ENCODE measurements around the gene MMP2.
A peak's percentile ranks its signal among the peaks of the same experiment; 100 is the strongest.

MMP2 gene

DNA sequence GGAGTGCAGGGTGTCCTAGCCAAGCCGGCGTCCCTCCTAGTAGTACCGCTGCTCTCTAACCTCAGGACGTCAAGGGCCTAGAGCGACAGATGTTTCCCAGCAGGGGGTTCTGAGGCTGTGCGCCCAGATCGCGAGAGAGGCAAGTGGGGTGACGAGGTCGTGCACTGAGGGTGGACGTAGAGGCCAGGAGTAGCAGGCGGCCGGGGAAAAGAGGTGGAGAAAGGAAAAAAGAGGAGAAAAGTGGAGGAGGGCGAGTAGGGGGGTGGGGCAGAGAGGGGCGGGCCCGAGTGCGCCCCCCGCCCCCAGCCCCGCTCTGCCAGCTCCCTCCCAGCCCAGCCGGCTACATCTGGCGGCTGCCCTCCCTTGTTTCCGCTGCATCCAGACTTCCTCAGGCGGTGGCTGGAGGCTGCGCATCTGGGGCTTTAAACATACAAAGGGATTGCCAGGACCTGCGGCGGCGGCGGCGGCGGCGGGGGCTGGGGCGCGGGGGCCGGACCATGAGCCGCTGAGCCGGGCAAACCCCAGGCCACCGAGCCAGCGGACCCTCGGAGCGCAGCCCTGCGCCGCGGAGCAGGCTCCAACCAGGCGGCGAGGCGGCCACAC is at the start of gene MMP2:
MMP2 (plus strand) TSS at position 372 of the 603 bp plus-strand sequence. CDS start 282 bp downstream, outside the sequence.
- Mint-ChIP-seq H3K9me3 (no peaks in the 10 kb centered on the region), H3K4me3 (no peak within 1 kb of the TSS), H3K4me1 (no peaks in the 10 kb centered on the region), H3K27ac (no peak within 1 kb of the TSS), H3K36me3 (no peaks in the 10 kb centered on the region)
- no peak for DNase-seq (ENCODE audit: low spot score in 2 of 2)
- ATAC-seq = no peak

DNA sequence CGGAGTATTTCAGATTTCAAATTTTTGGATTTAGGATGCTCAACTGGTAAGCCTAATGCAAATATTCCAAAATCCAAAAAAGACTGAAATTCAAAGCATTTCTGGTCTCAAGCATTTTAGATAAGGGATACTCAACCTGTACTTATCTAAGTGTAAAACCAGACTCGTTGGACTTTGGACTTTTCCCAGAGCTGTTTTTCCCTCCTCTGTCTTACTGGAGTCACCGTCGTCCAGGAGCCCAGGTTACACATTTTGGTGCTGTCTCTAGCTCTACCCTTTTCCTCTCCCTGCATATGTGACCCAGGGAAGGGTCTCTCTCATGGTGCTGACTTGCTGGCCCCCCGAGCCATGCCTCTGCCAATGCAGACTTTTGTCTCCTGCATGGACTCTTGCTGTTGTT is 46.0 kb upstream of the MMP2 start:
- DNase-seq (ENCODE audit: low spot score in 2 of 2) = no peak
- no peak for ATAC-seq
- Mint-ChIP-seq H3K27ac (no peak overlapping the region), H3K36me3 (no peaks in the 10 kb centered on the region), H3K9me3 (no peaks in the 10 kb centered on the region), H3K4me3 (no peak overlapping the region), H3K4me1 (no peaks in the 10 kb centered on the region)

DNA sequence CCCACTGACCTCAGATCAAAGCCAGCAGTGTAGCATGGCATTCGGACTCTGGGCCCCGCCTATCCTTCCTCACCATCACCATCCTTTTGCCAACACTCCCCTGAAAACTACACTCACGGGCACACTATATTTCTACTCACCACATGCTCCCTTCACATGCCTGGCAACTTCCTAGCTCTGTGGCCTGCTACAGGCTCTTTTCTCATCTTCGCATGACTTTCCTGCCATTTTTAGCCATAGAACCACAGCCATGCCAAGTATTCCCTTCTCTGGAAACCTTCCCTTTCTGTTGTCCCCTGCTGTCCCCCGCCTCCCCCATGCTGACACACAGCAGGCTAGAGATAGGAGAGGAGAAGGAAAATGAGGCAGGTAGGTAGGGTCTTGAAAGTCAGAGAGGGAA is 45.5 kb upstream of the MMP2 start:
- ATAC-seq = no peak
- H3K27ac Mint-ChIP-seq = no peak overlapping the region
- H3K9me3 Mint-ChIP-seq = no peaks in the 10 kb centered on the region
- no peaks in the 10 kb centered on the region for H3K4me1 Mint-ChIP-seq
- DNase-seq (ENCODE audit: low spot score in 2 of 2) = no peak
- H3K4me3 Mint-ChIP-seq = no peak overlapping the region
- H3K36me3 Mint-ChIP-seq = no peaks in the 10 kb centered on the region

DNA sequence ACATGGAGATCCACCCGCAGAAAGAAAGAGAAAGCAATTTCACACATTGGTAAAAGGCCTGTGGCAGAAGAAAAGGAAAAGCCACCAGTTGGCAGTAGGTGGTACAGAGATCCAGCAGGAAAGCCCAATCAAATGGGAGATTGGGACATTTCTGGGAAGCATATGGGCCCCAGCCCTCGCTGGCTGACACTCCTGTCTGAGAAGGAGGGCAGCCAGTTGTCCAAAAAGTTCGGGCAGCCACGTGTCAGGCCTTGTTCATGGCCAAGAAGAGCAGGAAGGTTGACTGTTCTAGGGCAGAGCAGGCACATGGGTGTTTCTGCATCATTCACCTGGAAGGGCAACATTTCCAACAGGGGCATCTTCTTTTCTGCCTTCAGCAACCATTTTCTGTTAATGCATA is 45.0 kb upstream of the MMP2 start:
- no peaks in the 10 kb centered on the region for H3K36me3 Mint-ChIP-seq
- no peak overlapping the region for H3K27ac Mint-ChIP-seq
- ATAC-seq = no peak
- H3K9me3 Mint-ChIP-seq = no peaks in the 10 kb centered on the region
- H3K4me1 Mint-ChIP-seq = no peaks in the 10 kb centered on the region
- H3K4me3 Mint-ChIP-seq = no peak overlapping the region
- DNase-seq (ENCODE audit: low spot score in 2 of 2) = no peak

DNA sequence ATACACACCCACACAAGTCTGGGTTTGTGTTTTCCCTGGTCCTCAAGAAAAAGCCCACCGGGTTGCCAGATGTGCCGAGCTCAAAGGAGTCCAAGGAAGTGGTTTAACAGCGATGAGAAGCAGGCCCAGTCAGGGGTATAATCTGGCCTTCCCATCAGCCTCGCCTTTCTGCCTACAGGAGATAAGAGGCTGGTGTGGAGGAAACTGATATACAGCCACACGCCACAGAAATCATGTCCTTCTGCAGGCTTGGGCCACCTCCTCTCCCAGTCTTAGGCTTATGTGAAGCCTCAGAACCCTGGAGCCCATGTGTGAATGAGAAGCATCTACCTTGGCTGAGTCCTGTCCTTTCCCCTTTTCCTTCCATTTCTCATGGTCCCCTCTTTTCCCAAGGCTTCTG is 43.6 kb upstream of the MMP2 start:
- Mint-ChIP-seq H3K9me3 (no peaks in the 10 kb centered on the region), H3K4me1 (no peaks in the 10 kb centered on the region), H3K4me3 (no peak overlapping the region), H3K36me3 (no peaks in the 10 kb centered on the region), H3K27ac (no peak overlapping the region)
- DNase-seq (ENCODE audit: low spot score in 2 of 2) (no peak), ATAC-seq (no peak)

DNA sequence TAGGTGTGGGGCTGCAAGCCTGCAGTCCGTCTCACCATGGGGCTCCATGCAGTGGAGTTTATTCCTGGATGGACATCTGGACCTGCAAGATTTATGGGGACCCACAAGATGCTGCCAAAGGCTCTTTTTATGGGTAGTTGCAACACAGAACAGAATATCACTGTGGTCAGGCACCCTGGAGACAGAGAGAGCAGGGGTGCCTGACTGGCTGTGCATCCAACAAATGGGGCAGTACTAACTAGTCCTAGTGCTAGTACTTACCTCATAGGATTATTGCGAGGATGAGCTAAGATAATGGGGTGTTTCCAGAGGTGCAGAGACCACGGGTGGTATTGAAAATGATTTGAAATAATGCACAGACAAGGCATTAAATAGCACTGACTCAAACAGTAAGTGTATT is 42.4 kb upstream of the MMP2 start:
- Mint-ChIP-seq H3K4me1 (no peaks in the 10 kb centered on the region), H3K4me3 (no peak overlapping the region), H3K27ac (no peak overlapping the region), H3K36me3 (no peaks in the 10 kb centered on the region), H3K9me3 (no peaks in the 10 kb centered on the region)
- DNase-seq (ENCODE audit: low spot score in 2 of 2) (no peak), ATAC-seq (no peak)

DNA sequence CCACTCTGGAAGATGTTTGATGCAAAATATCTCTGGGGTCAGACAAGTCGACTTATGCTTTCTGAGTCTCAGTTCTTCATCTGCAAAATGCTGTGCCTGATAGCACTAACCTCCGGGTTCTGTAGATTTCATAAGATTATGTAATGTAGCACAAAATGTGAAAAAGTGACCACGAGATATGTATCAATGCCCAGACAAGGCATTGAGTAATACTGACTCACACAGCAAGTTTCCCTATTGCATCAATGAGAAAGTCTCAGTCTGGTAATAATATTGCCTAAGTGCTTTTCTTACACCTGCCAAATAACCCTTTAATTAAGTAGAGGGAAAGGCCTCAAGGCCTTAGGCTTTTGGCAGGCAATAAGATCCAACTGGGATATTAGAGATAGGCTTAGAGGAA is 41.4 kb upstream of the MMP2 start:
- Mint-ChIP-seq H3K27ac (no peak overlapping the region), H3K36me3 (no peaks in the 10 kb centered on the region), H3K4me3 (no peak overlapping the region), H3K4me1 (no peaks in the 10 kb centered on the region), H3K9me3 (no peaks in the 10 kb centered on the region)
- DNase-seq (ENCODE audit: low spot score in 2 of 2) (no peak), ATAC-seq (peak; percentile 48)

DNA sequence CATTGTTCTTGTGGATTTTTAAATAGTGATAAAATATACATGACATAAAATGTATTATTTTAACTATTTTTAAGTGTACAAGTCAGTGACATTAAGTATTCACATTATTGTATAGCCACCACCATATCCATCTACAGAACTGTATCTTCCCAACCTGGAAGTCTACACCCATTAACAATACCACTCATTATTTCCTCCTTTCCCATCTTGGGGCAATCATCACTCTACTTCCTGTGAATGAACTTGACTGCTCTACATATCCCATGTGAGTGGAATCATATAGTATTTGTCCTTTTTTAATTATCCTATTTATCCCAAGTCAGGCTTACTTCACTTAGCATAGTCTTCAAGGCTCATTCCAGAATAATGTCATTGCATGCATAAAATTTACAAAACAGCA is 40.7 kb upstream of the MMP2 start:
- no peak overlapping the region for H3K4me3 Mint-ChIP-seq
- no peak overlapping the region for H3K27ac Mint-ChIP-seq
- DNase-seq (ENCODE audit: low spot score in 2 of 2) (no peak), ATAC-seq (no peak)
- no peaks in the 10 kb centered on the region for H3K36me3 Mint-ChIP-seq
- no peaks in the 10 kb centered on the region for H3K4me1 Mint-ChIP-seq
- no peaks in the 10 kb centered on the region for H3K9me3 Mint-ChIP-seq

DNA sequence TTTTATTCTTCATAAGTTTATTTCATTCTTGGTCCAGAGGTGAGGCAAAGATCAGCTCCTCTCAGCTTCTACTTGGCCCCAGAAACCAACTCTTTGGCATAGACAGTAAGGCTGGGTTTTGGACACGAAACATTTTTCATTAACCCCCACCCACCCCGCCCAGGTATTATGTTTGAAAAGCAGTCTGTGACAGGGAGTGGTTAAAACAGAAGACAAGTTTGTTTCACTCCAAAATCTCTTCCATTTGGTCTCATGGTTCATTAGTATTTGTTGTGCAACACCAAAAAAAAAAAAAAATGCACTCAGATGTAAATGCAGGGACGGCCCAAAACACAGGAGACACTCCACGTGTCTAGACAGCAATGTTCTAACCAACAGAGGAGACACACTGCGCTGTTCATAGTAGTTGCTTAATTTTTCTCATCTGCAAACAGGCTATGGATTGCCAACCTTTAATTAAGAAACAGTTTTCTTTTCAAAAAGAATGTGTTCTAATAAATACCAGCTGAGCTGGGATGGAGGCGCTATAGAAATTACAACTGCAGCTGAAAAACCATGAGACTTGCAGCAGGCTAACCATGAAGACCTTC is 39.8 kb upstream of the MMP2 start:
- ATAC-seq (no peak), DNase-seq (ENCODE audit: low spot score in 2 of 2) (no peak)
- Mint-ChIP-seq H3K27ac (no peak overlapping the region), H3K4me1 (no peaks in the 10 kb centered on the region), H3K4me3 (no peak overlapping the region), H3K9me3 (no peaks in the 10 kb centered on the region), H3K36me3 (no peaks in the 10 kb centered on the region)

DNA sequence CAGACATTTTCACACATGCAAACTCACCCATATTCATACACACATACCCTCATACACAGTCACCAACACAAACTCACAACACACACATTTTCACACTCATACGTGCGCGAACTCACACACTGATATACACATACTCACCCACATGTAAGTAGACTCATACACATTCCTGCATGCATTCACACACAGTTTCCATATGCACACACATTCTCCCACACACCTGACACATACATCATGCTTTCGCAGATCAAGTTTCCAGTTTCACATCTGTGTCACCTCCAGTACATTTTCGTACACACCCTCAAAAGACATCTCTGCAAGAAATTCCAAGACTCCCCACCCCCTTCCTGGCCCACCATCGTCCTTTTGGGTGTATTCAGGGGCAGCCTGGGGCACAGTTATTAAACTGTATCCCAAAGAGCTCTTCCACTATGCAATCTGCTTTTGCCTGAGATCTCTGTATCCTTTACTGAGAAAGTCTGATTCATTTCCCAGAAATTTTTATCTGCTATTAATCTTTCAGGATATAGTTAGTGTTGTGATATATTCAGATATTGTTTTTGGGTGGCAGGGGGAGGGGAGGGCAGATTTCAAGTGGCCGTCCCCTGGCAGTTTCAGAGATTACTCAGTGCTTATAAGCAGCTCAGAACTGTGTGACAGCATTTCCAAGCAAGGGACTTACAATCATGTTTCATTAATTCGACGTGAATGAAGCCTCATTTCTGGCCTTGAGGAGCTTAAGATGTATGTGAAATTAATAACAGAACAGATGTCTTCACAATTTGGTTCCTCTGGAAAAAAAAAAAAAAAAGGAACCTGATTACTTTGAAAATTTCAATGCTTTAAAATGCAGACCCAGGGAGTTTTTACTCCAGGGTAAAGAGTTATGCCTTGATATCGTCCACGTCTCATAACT is 35.3 kb upstream of the MMP2 start:
- Mint-ChIP-seq H3K4me3 (no peak overlapping the region), H3K36me3 (no peaks in the 10 kb centered on the region), H3K9me3 (no peaks in the 10 kb centered on the region), H3K27ac (no peak overlapping the region), H3K4me1 (no peaks in the 10 kb centered on the region)
- peak; percentile 57 for ATAC-seq
- no peak for DNase-seq (ENCODE audit: low spot score in 2 of 2)

DNA sequence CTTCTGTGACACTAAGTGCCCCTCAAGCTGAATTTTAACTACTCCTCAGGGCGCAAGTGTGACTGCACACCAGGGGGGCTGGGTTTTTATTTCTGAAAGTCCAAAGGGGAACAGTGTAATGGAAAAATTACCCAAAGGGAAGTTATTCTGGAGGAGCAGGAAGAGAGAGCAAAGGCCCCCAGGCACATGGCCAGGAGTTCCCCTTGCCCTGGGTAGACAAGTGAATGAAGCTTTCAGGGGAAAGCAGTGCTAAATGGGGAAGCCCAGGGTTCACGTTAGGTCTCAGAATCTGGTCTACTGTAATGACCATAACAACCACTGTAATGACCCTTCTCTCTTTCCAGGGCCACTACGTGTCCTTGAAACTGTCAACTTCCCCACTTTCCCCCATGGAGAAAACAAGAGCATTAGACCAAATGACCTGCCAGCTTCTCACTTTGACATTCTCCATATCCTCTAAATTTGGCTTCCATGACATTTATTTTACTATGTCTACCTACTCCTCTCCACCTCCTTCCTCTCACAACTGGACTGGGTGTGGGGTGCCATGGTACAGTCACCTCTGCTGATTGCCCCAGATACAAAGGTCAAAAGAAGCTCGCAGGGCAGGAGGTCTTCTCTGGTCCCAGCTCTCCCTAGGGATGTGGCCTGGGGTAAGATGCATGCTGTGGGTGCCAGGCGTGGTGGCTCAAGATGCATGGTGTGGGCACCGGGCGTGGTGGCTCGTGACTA is 34.1 kb upstream of the MMP2 start:
- DNase-seq (ENCODE audit: low spot score in 2 of 2) = no peak
- Mint-ChIP-seq H3K4me3 (no peak overlapping the region), H3K9me3 (no peaks in the 10 kb centered on the region), H3K36me3 (no peaks in the 10 kb centered on the region), H3K27ac (no peak overlapping the region), H3K4me1 (no peaks in the 10 kb centered on the region)
- ATAC-seq = no peak

DNA sequence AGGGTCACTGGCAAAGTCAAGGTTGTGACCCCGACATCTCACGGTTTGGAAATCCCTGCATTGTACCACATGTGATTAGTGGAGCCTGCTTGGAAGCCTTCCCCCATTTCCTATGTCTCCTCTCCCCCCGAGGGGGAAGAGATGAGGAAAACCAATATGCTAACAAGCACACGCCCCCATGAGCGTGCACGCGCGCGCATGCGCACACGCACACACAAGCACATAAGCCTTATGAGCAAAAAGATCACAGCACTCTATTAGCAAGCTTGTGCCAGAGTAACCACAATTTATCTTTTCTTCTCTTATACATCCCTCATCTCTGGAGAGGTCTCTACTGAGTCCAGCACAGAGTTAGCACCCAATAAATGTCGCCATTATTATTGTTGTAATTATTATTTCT is 31.8 kb upstream of the MMP2 start:
- Mint-ChIP-seq H3K9me3 (no peaks in the 10 kb centered on the region), H3K4me1 (no peaks in the 10 kb centered on the region), H3K36me3 (no peaks in the 10 kb centered on the region), H3K4me3 (no peak overlapping the region), H3K27ac (no peak overlapping the region)
- ATAC-seq (no peak), DNase-seq (ENCODE audit: low spot score in 2 of 2) (no peak)

DNA sequence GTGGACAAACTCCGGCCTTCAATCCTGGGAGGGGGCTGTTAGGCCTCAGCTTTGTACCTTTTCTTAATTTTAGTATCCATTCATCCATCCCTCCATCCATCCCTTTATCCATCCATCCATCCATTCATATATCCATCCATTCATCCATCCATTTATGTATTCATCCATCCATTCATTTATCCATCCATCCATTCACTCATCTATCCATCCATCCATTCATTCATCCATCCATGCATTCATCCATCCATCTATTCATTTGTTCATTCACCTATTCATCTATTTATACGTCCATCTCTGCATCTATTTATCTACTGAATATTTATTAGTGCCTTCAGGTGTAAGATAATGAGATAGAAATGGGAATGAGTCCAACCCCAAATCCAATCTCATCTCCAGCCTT is 26.0 kb upstream of the MMP2 start:
- no peak overlapping the region for H3K4me3 Mint-ChIP-seq
- DNase-seq (ENCODE audit: low spot score in 2 of 2) (no peak), ATAC-seq (no peak)
- H3K27ac Mint-ChIP-seq = no peak overlapping the region
- H3K4me1 Mint-ChIP-seq = no peaks in the 10 kb centered on the region
- no peaks in the 10 kb centered on the region for H3K36me3 Mint-ChIP-seq
- H3K9me3 Mint-ChIP-seq = no peaks in the 10 kb centered on the region

DNA sequence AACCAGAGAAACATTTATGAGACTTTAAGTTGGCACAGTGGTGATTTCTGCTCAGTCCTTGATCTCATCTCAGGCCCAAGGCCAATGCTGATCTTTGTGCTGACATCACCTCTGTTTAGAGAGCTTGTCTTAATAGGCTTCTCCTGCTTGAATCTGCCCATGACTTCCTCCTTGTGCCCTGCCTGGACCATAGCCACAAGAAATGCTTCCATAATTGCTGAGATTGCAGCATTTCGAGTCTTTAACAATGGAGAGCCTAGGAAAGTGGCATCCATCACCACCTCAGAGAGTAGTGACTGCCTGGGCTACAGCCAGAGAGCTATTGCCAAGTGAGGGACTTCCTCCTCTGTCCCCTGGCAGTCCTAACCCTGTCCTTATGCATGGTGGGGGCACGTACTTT is 25.1 kb upstream of the MMP2 start:
- ATAC-seq (no peak), DNase-seq (ENCODE audit: low spot score in 2 of 2) (no peak)
- Mint-ChIP-seq H3K9me3 (no peaks in the 10 kb centered on the region), H3K27ac (no peak overlapping the region), H3K36me3 (no peaks in the 10 kb centered on the region), H3K4me1 (no peaks in the 10 kb centered on the region), H3K4me3 (no peak overlapping the region)

DNA sequence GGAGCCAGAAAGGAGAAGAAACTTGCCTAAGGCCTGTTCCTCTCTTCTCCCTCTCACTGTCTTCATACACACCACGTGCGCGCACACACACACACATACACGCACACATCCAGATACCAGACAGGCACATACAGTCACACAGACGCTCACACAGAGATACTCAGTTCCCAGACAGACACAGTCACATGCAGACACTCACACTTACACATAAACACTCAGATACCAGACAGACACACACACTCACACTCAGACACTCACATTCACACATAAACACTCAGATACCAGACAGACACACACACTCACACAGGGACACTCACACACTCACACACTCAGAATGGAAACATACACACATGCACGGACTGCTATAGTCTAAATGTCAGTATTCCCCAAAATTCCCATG is 24.1 kb upstream of the MMP2 start:
- Mint-ChIP-seq H3K4me3 (no peak overlapping the region), H3K27ac (no peak overlapping the region), H3K4me1 (no peaks in the 10 kb centered on the region), H3K9me3 (no peaks in the 10 kb centered on the region), H3K36me3 (no peaks in the 10 kb centered on the region)
- no peak for ATAC-seq
- DNase-seq (ENCODE audit: low spot score in 2 of 2) = no peak

Data from stimulated activated effector memory CD8-positive, alpha-beta T cell treated with anti-CD3 and anti-CD28 coated beads, Interleukin-12 subunit alpha, Interleukin-12 subunit beta, amount 100 ng/mL, for 72 hours (primary cell).